Retinal pigment epithelial cell (primary cell): ENCODE data around the gene MGARP.

Experiments
- DNase-seq: peaks from one replicate; pipeline ENCODE4 v3.0.0-alpha.2; 2010; ENCODE audit warnings: low read depth
- H3K4me3 ChIP-seq: 2 replicates; pipeline ENCODE4 v1.5.1; 2011; ENCODE audit warnings: mild to moderate bottlenecking, low read length, control low read depth, moderate library complexity
- TF ChIP-seq, protein P1 (sequence below): conservative IDR thresholded peaks from 2 replicates; pipeline ENCODE4 v1.5.1; 2011; ENCODE audit warnings: low read depth, low read length, control low read depth, inconsistent platforms

Gene MGARP

DNA sequence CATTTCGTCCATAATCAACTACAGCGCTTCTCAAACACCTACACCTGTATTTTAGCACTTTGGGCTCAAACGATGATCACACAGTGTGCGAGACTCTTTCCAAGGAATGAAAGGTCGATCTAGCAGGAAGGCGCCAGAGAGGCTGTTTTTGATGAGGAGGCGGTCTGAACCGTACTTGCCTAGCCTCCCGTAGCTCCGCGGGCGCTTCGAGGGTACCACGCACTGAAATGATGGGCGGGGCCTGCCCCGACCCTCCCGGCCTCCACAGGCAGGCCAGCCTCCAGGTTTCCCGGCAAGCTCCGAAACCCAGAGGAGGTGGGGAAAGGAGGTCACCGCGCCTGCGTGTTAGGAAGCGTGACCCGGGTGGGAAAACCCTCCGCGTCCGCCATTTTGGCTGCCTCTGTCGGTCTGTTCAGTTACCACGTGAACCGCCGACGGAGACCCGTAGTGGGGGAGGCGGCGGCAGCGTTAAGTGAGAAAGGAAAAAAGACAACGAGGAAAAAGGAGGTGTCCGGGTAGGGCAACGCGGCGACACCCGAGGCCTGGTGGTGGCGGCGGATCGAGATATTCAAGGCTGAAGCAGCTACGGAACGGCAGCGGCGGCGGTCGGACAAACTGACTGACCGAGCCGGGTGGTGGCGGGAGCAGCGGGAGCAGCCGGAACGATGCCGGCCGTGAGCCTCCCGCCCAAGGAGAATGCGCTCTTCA lies 21.2 kb upstream of the MGARP start, which contains the start of gene NAA15:
TSS of gene NAA15 (plus strand) at position 393 of the 708 bp plus-strand sequence. CDS start at position 666, 273 bp downstream.
- peak within 1 kb of the TSS; percentile 96 for H3K4me3 ChIP-seq
- DNase-seq = peak; percentile 93
- TF ChIP-seq, protein P1, sequence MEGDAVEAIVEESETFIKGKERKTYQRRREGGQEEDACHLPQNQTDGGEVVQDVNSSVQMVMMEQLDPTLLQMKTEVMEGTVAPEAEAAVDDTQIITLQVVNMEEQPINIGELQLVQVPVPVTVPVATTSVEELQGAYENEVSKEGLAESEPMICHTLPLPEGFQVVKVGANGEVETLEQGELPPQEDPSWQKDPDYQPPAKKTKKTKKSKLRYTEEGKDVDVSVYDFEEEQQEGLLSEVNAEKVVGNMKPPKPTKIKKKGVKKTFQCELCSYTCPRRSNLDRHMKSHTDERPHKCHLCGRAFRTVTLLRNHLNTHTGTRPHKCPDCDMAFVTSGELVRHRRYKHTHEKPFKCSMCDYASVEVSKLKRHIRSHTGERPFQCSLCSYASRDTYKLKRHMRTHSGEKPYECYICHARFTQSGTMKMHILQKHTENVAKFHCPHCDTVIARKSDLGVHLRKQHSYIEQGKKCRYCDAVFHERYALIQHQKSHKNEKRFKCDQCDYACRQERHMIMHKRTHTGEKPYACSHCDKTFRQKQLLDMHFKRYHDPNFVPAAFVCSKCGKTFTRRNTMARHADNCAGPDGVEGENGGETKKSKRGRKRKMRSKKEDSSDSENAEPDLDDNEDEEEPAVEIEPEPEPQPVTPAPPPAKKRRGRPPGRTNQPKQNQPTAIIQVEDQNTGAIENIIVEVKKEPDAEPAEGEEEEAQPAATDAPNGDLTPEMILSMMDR = no peak

DNA sequence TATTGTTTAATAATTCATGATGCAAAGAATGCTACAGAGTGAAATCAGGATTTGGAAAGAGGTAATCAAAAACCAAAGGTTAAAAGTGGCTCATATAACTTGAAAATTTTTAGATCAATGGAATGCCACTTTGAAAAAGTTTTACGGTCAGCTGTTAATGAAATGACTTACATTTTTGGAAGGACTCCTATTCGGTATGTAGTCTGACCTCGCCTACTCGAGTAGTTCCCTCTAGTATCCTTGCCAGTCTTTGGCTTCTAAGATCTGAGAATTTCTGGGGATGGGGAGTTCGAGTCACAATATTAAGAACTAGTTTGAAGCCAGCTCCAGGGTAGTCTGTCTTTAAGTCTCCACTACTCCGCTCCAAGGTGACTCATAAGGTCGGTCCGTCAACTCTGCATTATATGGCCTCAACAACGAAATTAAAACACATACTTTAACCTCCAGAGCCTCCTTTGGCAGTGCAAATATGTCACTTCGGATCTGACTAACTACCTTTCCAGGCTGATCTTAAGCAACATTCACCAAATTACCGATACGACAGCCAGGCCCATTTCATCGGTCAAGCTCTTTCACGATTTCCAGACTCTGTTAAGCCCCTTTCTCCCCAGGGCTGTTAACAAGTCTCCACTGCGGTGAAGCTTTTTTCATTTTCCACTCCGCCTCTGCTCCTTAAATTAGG lies 20.5 kb upstream of the MGARP start:
- DNase-seq = peak; percentile 49
- TF ChIP-seq, protein P1 = no peak
- peak overlapping the region; percentile 96 for H3K4me3 ChIP-seq

DNA sequence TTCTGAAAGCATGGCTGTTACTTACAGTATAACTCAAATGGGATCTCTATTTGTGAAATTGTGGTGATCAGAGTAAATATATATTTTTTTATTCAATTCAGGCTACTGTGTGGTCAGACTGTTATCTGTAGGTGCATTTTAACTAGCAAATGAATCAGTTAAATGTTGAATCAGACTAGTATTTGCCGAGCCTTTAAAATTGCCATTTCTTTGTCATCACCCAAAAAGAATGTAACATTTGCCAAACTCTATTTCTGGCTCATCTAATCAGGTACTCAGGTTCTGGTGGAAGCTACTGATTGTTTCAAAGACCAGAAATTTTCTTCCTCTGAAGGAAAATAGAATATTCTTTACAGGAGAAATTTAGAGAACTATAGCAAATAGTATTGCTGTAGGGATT lies 19.5 kb upstream of the MGARP start:
- peak overlapping the region; percentile 96 for H3K4me3 ChIP-seq
- no peak for DNase-seq
- TF ChIP-seq, protein P1 = no peak

DNA sequence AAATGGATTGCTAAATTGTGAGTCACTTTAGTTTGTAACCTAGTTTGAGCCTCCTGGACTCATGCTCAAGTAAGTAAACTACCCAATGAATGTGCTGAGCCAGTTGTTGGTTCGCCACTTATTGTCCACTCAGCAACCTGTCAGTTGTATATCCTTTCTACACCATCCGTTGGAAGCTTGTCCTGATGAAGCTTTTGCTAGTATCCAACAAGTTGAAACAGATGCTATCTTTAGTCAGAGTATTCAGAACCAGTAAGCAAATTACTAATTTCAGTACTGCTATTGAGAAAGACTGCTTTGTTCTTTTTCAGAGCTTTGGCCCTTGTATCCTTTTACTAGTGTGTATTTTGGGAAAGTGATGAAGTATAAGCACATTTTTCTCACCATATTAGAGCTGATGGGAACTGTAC lies 17.0 kb upstream of the MGARP start:
- TF ChIP-seq, protein P1 = no peak
- no peak for DNase-seq
- no peak overlapping the region for H3K4me3 ChIP-seq

DNA sequence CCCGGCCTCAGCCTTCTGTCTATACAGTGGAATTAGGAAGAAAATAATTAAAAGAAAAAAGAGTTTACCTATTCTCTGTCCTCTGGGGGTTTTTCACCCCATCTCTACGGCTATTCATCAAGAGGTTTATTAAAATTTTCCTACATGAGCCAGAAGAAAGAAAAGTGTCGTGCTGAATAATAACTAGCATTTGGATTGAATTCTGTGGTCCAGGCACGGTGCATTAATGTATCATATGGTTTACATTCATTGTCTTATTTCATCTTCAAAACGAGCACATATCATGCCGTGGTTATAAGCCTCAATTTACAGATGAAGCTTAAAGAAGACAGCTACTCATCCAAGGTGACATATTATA lies 15.9 kb upstream of the MGARP start:
- peak overlapping the region; percentile 94 for H3K4me3 ChIP-seq
- DNase-seq = no peak
- TF ChIP-seq, protein P1 = no peak

DNA sequence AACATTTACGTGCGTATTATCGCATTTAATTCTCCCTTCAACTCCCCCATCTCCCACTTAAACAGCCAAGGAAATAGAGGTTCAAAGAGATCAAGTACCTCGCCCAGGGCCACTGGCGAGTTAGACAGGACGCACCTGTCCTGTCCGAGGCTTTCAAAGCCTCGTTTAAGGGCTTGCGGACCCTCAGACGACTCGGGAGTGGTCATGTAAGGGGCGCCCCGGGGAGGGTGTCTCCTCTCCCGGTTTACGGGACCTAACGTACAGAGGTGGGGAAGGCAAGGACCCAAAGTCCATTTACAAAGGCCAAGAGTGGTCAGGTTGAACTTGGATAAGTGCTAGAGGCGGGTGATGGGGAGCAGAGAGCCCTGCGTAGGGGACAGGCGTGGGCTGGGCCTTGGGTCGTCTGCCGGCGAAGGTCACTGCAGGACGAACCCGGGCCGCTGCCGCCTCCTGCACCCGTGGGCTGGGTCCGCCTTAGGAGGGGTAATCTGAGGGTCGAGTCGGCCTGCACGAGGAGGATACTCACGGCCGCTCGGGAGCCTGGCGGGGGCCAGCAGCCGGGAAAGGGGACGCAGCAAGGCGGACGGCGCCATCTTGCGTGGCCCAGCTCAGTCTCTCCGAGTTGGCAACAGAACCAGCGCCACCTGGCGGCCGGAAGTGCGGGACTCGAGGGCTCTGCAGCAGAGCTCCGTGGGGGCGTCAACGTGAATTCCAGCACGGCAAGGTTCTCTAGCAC lies 15.3 kb upstream of the MGARP start:
- peak; percentile 68 for DNase-seq
- H3K4me3 ChIP-seq = peak overlapping the region; percentile 94
- TF ChIP-seq, protein P1 = peak; percentile 95
